VCaP (cell line): ENCODE measurements around the gene PKHD1.

ENCODE experiments used
- H3K27ac ChIP-seq: fragments of 450-650 bp; 2 replicates; pipeline ENCODE4 v1.5.1; 2017
- CTCF ChIP-seq: fragments of 450-650 bp; conservative IDR thresholded peaks from 2 replicates; pipeline ENCODE4 v1.5.1; 2017; ENCODE audit warnings: mild to moderate bottlenecking, moderate library complexity

PKHD1 gene

GRCh38 chr6:51885957-51886356 is 201.5 kb downstream of the PKHD1 start:
- no peak for TF ChIP-seq CTCF
- H3K27ac ChIP-seq = no peak overlapping the region

- no peak overlapping the region for H3K27ac ChIP-seq
- no peak for TF ChIP-seq CTCF
Measured at GRCh38 chr6:51868591-51869355, 218.6 kb downstream of the PKHD1 start.

GRCh38 chr6:51866867-51867266 is 220.5 kb downstream of the PKHD1 start:
- no peak for TF ChIP-seq CTCF
- no peak overlapping the region for H3K27ac ChIP-seq

- TF ChIP-seq CTCF = no peak
- no peak overlapping the region for H3K27ac ChIP-seq
Measured at GRCh38 chr6:51865996-51866395, 221.4 kb downstream of the PKHD1 start.

- no peak for TF ChIP-seq CTCF
- H3K27ac ChIP-seq = no peak overlapping the region
Measured at GRCh38 chr6:51865176-51865575, 222.2 kb downstream of the PKHD1 start.

- no peak overlapping the region for H3K27ac ChIP-seq
- no peak for TF ChIP-seq CTCF
Measured at GRCh38 chr6:51857134-51857533, 230.3 kb downstream of the PKHD1 start.

- no peak for TF ChIP-seq CTCF
- H3K27ac ChIP-seq = no peak overlapping the region
Measured at GRCh38 chr6:51856508-51856907, 230.9 kb downstream of the PKHD1 start.
